Heart left ventricle (tissue), 16 donors: ENCODE measurements around the gene OVCH1. TPM values are rescaled to one million over a fixed set of nuclear protein-coding genes. Genes with fewer than 3 reads are reported as not detected.

ENCODE experiments used
- ATAC-seq, 4 donors: fragments of 200-7000 bp; cut with Tn5 transposase; one replicate each; pipeline ENCODE4 v1.9.1; 2020 to 2022; ENCODE audit warnings: moderate library complexity in 4 of 4, mild to moderate bottlenecking in 3 of 4, moderate number of reproducible peaks in 1 of 4
- DNase-seq, 5 donors: peaks; one replicate each; pipeline ENCODE4 v3.0.0-alpha.2; 2020
- H3K27ac ChIP-seq, 12 donors: fragments of 200-600 bp; sonication (generic) in 4 of 12; one replicate each; pipeline versions ENCODE4 v1.5.0 to v1.8.0; 2016 to 2022; ENCODE audit warnings: mild to moderate bottlenecking in 2 of 12
- H3K27me3 ChIP-seq, 9 donors: fragments of 200-600 bp; sonication (generic) in 2 of 9; one replicate each; pipeline versions ENCODE4 v1.5.1 to v1.8.0; 2016 to 2022; ENCODE audit warnings: mild to moderate bottlenecking in 3 of 9
- H3K36me3 ChIP-seq, 9 donors: fragments of 200-600 bp; sonication (generic) in 2 of 9; one replicate each; pipeline versions ENCODE4 v1.5.0 to v1.8.0; 2018 to 2022; ENCODE audit warnings: mild to moderate bottlenecking in 2 of 9
- H3K4me1 ChIP-seq, 12 donors: fragments of 200-600 bp; sonication (generic) in 4 of 12; one replicate each; pipeline versions ENCODE4 v1.5.0 to v1.8.0; 2016 to 2022; ENCODE audit warnings: mild to moderate bottlenecking in 3 of 12
- H3K4me3 ChIP-seq, 12 donors: fragments of 200-600 bp; sonication (generic) in 4 of 12; one replicate each; pipeline versions ENCODE4 v1.5.0 to v1.8.0; 2017 to 2022; ENCODE audit warnings: mild to moderate bottlenecking in 9 of 12, moderate library complexity in 4 of 12
- H3K9me3 ChIP-seq, 12 donors: fragments of 200-600 bp; sonication (generic) in 4 of 12; one replicate each; pipeline versions ENCODE4 v1.5.0 to v1.8.0; 2016 to 2022; ENCODE audit warnings: mild to moderate bottlenecking in 1 of 12
- CTCF ChIP-seq, 12 donors: fragments of 200-600 bp; sonication (generic) in 4 of 12; IDR thresholded peaks; one replicate each; pipeline versions ENCODE4 v1.5.0 to v1.8.0; 2018 to 2022; ENCODE audit warnings: antibody characterized with exemption in 12 of 12, mild to moderate bottlenecking in 5 of 12
- POLR2A ChIP-seq, 2 donors: fragments of 450-650 bp; IDR thresholded peaks; one replicate each; pipeline ENCODE4 v1.6.1; 2017; ENCODE audit warnings: antibody characterized with exemption in 2 of 2, mild to moderate bottlenecking in 2 of 2, moderate library complexity in 2 of 2
- WGBS, 4 donors: extraction: QIAGEN DNeasy Blood & Tissue Kit in 2 of 4; methylation state at CpG; one replicate each; pipeline versions ENCODE4 v1.1.5 to v1.1.7; 2013 to 2018; 5-methylcytosine and 5-hydroxymethylcytosine counted together
- intact Hi-C, 10 donors: fragments of 100-400 bp; cut with DNase I; formaldehyde crosslinking; loops; one replicate each; pipeline versions ENCODE4 v1.11.1 to v1.14.2; 2022
- polyA plus RNA-seq, 2 donors: library from polyadenylated mRNA; stranded (reverse); fragments of 200-250 nt; gene quantifications; one replicate each; pipeline ENCODE4 v1.2.3, GENCODE V29; 2013
- total RNA-seq, 9 donors: library from RNA; depleted of rRNA in 2 of 9; stranded (reverse); fragments of >200 nt in 2 of 9; fragmentation: NEBNext Ultra II Directional in 3 of 9; extraction: Animal tissue kit (Norgen Biotek cat#: 25700) in 3 of 9; gene quantifications; one replicate each; pipeline versions ENCODE4 v1.1.0 to v1.2.4, GENCODE V29; 2016 to 2023
- donor health status: ischemic (EF 13 %, LVEDD 7.1; RV severe dilation, severe dysfunction).
- donor health status: healthy with polysubstance abuse.
- donor health status: DM: no; HTN: yes; CAD: no.
- donor health status: DM: no; HTN: no; CAD: no.
- donor health status: ischemic (EF 25% LVEDD 6.9; RV normal size, moderate dysfunction).
- donor health status: ischemic (EF 25% LVEDD 5.7; RV mildly dilated, moderate dysfunction).
- donor health status: healthy.
- donor health status: DM: yes; HTN: yes; CAD: no.
- donor health status: ischemic (EF 35%, LVEDD 5.7; RV mildly dilated, moderate dysfunction).
- donor health status: nonischemic (EF 11% LVEDD 7.7; RV severe dilation, severe dysfunction).
- donor health status: DM: yes; HTN: yes; CAD: no.
- donor health status: PGD.
- donor health status: ischemic (EF 29% LVEDD 5.4; RV normal size, mild dysfunction).
- donor health status: nonischemic (EF 23%, LVEDD 6.1; RV moderate dilation, normal function).

Gene OVCH1
- total and polyA plus RNA-seq, 11 donors = 0.09 to 0.18 (median 0.13) TPM; not detected in 7

GRCh38 chr12:29429999-29430715, 67.3 kb downstream of the OVCH1 start:
- DNase-seq = no peak
- no peaks in the 10 kb centered on the region for H3K9me3 ChIP-seq
- peaks cover 0 to 18% (median 0%) of the 10 kb centered on the region in 12 donors for H3K4me1 ChIP-seq
- TF ChIP-seq CTCF (IDR thresholded peaks at IDR 0.05) (no peak), POLR2A (IDR thresholded peaks at IDR 0.05) (no peak)
- H3K4me3 ChIP-seq = no peak overlapping the region
- no peak for ATAC-seq
- intact Hi-C loops = no loop called here
- no peak overlapping the region for H3K27ac ChIP-seq
- no peaks in the 10 kb centered on the region for H3K27me3 ChIP-seq
- WGBS, 4 donors = 64 to 71% (median 67%) methylated on average over 3 of the region's 3 CpGs
- no peaks in the 10 kb centered on the region for H3K36me3 ChIP-seq

- intact Hi-C loops = no loop called here
- H3K4me1 ChIP-seq = peaks cover 0 to 18% (median 0%) of the 10 kb centered on the region in 12 donors
- no peaks in the 10 kb centered on the region for H3K9me3 ChIP-seq
- no peaks in the 10 kb centered on the region for H3K27me3 ChIP-seq
- ATAC-seq = peak in 3 of 4 donors; percentile 53 to 71 (median 58)
- H3K4me3 ChIP-seq = no peak overlapping the region
- TF ChIP-seq POLR2A (IDR thresholded peaks at IDR 0.05) (no peak), CTCF (IDR thresholded peaks at IDR 0.05) (no peak)
- DNase-seq = no peak
- H3K36me3 ChIP-seq = no peaks in the 10 kb centered on the region
- H3K27ac ChIP-seq = no peak overlapping the region
These were observed 68.9 kb downstream of the OVCH1 start for GRCh38 chr12:29428633-29429032.

GRCh38 chr12:29427964-29428363, 69.5 kb downstream of the OVCH1 start:
- H3K4me3 ChIP-seq = no peak overlapping the region
- H3K36me3 ChIP-seq = no peaks in the 10 kb centered on the region
- WGBS, 4 donors = 38 to 50% (median 44%) methylated on average over 4 of the region's 4 CpGs
- DNase-seq (peak in 1 of 5 donors; percentile 41), ATAC-seq (peak in 3 of 4 donors; percentile 67 to 78 (median 77))
- intact Hi-C loops = no loop called here
- TF ChIP-seq CTCF (IDR thresholded peaks at IDR 0.05) (peak in 9 of 12 donors; percentile 3 to 40 (median 21)), POLR2A (IDR thresholded peaks at IDR 0.05) (no peak)
- H3K9me3 ChIP-seq = no peaks in the 10 kb centered on the region
- no peaks in the 10 kb centered on the region for H3K27me3 ChIP-seq
- peaks cover 0 to 18% (median 0%) of the 10 kb centered on the region in 12 donors for H3K4me1 ChIP-seq
- H3K27ac ChIP-seq = no peak overlapping the region

GRCh38 chr12:29426498-29426897, 71.0 kb downstream of the OVCH1 start:
- no peaks in the 10 kb centered on the region for H3K27me3 ChIP-seq
- no peak overlapping the region for H3K27ac ChIP-seq
- intact Hi-C loops = no loop called here
- no peak overlapping the region for H3K4me3 ChIP-seq
- ATAC-seq (no peak), DNase-seq (no peak)
- no peak for TF ChIP-seq POLR2A (IDR thresholded peaks at IDR 0.05)
- TF ChIP-seq CTCF (IDR thresholded peaks at IDR 0.05) = no peak
- H3K36me3 ChIP-seq = no peaks in the 10 kb centered on the region
- WGBS, 4 donors = 77 to 87% (median 83%) methylated on average over 2 of the region's 2 CpGs
- H3K4me1 ChIP-seq = peaks cover 0 to 18% (median 0%) of the 10 kb centered on the region in 12 donors
- H3K9me3 ChIP-seq = no peaks in the 10 kb centered on the region
